Astrocyte of the cerebellum (primary cell): ENCODE measurements around the gene GABARAP.

Experiments used
- DNase-seq: peaks from one replicate; pipeline ENCODE4 v3.0.0-alpha.2; 2011; ENCODE audit warnings: low read depth
- H3K4me3 ChIP-seq: 2 replicates; pipeline ENCODE4 v1.5.1; 2011; ENCODE audit warnings: mild to moderate bottlenecking, low read depth, low read length, moderate library complexity
- CTCF ChIP-seq: IDR thresholded peaks from 2 replicates; pipeline ENCODE4 v1.5.1; 2012; ENCODE audit warnings: low read length, low read depth, moderate library complexity, mild to moderate bottlenecking; ENCODE audit errors: missing control alignments
- in situ Hi-C: cut with HindIII; loops from 2 replicates; pipeline ENCODE4 v1.10.0; 2017; ENCODE audit warnings: low sequenced_read_pairs

GABARAP gene

GRCh38 chr17:7253082-7253481 lies 10.8 kb upstream of the GABARAP start:
- no peak for TF ChIP-seq CTCF
- DNase-seq = no peak
- H3K4me3 ChIP-seq = peak overlapping the region; percentile 84
- in situ Hi-C loops = no loop called here

- H3K4me3 ChIP-seq = peak within 1 kb of the TSS; percentile 84
- peak; percentile 86 for DNase-seq
- no peak for TF ChIP-seq CTCF
- in situ Hi-C loops = no loop called here
These were observed 10.2 kb upstream of the GABARAP start, which contains the start of gene ELP5 for GRCh38 chr17:7252176-7253043. Gene ELP5, plus strand, starts transcription at chr17:7252215. Its CDS starts 336 bp downstream, at chr17:7252551.

GRCh38 chr17:7251661-7252175 lies 9.5 kb upstream of the GABARAP start, which contains the start of gene CTDNEP1:
Gene CTDNEP1, minus strand, starts transcription at chr17:7251734. Its CDS starts 438 bp downstream, at chr17:7251296.
- H3K4me3 ChIP-seq = peak within 1 kb of the TSS; percentile 84
- in situ Hi-C loops = no loop called here
- no peak for TF ChIP-seq CTCF
- peak; percentile 99 for DNase-seq

GRCh38 chr17:7250695-7251627 lies 8.7 kb upstream of the GABARAP start:
- TF ChIP-seq CTCF = no peak
- in situ Hi-C loops = no loop called here
- no peak for DNase-seq
- peak overlapping the region; percentile 84 for H3K4me3 ChIP-seq

GRCh38 chr17:7249830-7250229 lies 7.6 kb upstream of the GABARAP start:
- DNase-seq = no peak
- H3K4me3 ChIP-seq = peak overlapping the region; percentile 84
- no peak for TF ChIP-seq CTCF
- in situ Hi-C loops = no loop called here

- no peak for DNase-seq
- no peak overlapping the region for H3K4me3 ChIP-seq
- in situ Hi-C loops = no loop called here
- no peak for TF ChIP-seq CTCF
These were observed 7.0 kb upstream of the GABARAP start for GRCh38 chr17:7249214-7249613.
